Measurements from ENCODE around the gene CLDN34. TPM values are rescaled to one million over a fixed set of nuclear protein-coding genes. Genes with fewer than 3 reads are reported as not detected.

Gene CLDN34
- total RNA-seq, 1 experiment from 2014 or later, result 0.38 TPM

- no peak for DNase-seq
- Mint-ChIP-seq H3K27ac (ENCODE audit: unreplicated experiment) (no peak overlapping the region), H3K4me1 (ENCODE audit: low read depth, unreplicated experiment) (no peaks in the 10 kb centered on the region), H3K36me3 (ENCODE audit: insufficient read depth, unreplicated experiment) (no peaks in the 10 kb centered on the region), H3K27me3 (ENCODE audit: unreplicated experiment) (no peaks in the 10 kb centered on the region), H3K4me3 (ENCODE audit: low read depth, unreplicated experiment) (no peak overlapping the region), H3K9me3 (ENCODE audit: low read depth, unreplicated experiment) (no peaks in the 10 kb centered on the region)
- intact Hi-C loops (cut with micrococcal nuclease; ENCODE audit: unreplicated experiment), result no loop called here
- CTCF ChIA-PET, result no interaction called here
- TF ChIP-seq CTCF (IDR thresholded peaks at IDR 0.05; ENCODE audit: unreplicated experiment), result no peak
- BruUV-seq (replicated peaks), result no TSS peak
Measured at GRCh38 chrX:9937761-9938160, 29.4 kb upstream of the CLDN34 start.

GRCh38 chrX:9938516-9938915, 28.6 kb upstream of the CLDN34 start:
- CTCF ChIA-PET, result no interaction called here
- H3K4me3 Mint-ChIP-seq (ENCODE audit: low read depth, unreplicated experiment), result no peak overlapping the region
- H3K4me1 Mint-ChIP-seq (ENCODE audit: low read depth, unreplicated experiment), result no peaks in the 10 kb centered on the region
- no peaks in the 10 kb centered on the region for H3K27me3 Mint-ChIP-seq (ENCODE audit: unreplicated experiment)
- TF ChIP-seq CTCF (IDR thresholded peaks at IDR 0.05; ENCODE audit: unreplicated experiment), result no peak
- DNase-seq, result no peak
- no peak overlapping the region for H3K27ac Mint-ChIP-seq (ENCODE audit: unreplicated experiment)
- BruUV-seq (replicated peaks), result no TSS peak
- intact Hi-C loops (cut with micrococcal nuclease; ENCODE audit: unreplicated experiment), result no loop called here
- H3K9me3 Mint-ChIP-seq (ENCODE audit: low read depth, unreplicated experiment), result no peaks in the 10 kb centered on the region
- no peaks in the 10 kb centered on the region for H3K36me3 Mint-ChIP-seq (ENCODE audit: insufficient read depth, unreplicated experiment)

- Mint-ChIP-seq H3K4me3 (ENCODE audit: low read depth, unreplicated experiment) (no peak overlapping the region), H3K27ac (ENCODE audit: unreplicated experiment) (no peak overlapping the region), H3K9me3 (ENCODE audit: low read depth, unreplicated experiment) (no peaks in the 10 kb centered on the region), H3K27me3 (ENCODE audit: unreplicated experiment) (no peaks in the 10 kb centered on the region), H3K4me1 (ENCODE audit: low read depth, unreplicated experiment) (no peaks in the 10 kb centered on the region), H3K36me3 (ENCODE audit: insufficient read depth, unreplicated experiment) (peaks cover 5% of the 10 kb centered on the region)
- DNase-seq, result no peak
- no peak for TF ChIP-seq CTCF (IDR thresholded peaks at IDR 0.05; ENCODE audit: unreplicated experiment)
- no TSS peak for BruUV-seq (replicated peaks)
- CTCF ChIA-PET, result no interaction called here
- intact Hi-C loops (cut with micrococcal nuclease; ENCODE audit: unreplicated experiment), result no loop called here
Measured at GRCh38 chrX:9940421-9940820, 26.7 kb upstream of the CLDN34 start.

GRCh38 chrX:9942086-9942485, 25.1 kb upstream of the CLDN34 start:
- intact Hi-C loops (cut with micrococcal nuclease; ENCODE audit: unreplicated experiment), result no loop called here
- TF ChIP-seq CTCF (IDR thresholded peaks at IDR 0.05; ENCODE audit: unreplicated experiment), result no peak
- Mint-ChIP-seq H3K36me3 (ENCODE audit: insufficient read depth, unreplicated experiment) (peaks cover 5% of the 10 kb centered on the region), H3K27me3 (ENCODE audit: unreplicated experiment) (no peaks in the 10 kb centered on the region), H3K27ac (ENCODE audit: unreplicated experiment) (no peak overlapping the region), H3K9me3 (ENCODE audit: low read depth, unreplicated experiment) (no peaks in the 10 kb centered on the region), H3K4me1 (ENCODE audit: low read depth, unreplicated experiment) (no peaks in the 10 kb centered on the region), H3K4me3 (ENCODE audit: low read depth, unreplicated experiment) (no peak overlapping the region)
- no peak for DNase-seq
- CTCF ChIA-PET, result no interaction called here
- no TSS peak for BruUV-seq (replicated peaks)

- DNase-seq, result no peak
- no TSS peak for BruUV-seq (replicated peaks)
- Mint-ChIP-seq H3K27ac (ENCODE audit: unreplicated experiment) (no peak overlapping the region), H3K9me3 (ENCODE audit: low read depth, unreplicated experiment) (no peaks in the 10 kb centered on the region), H3K27me3 (ENCODE audit: unreplicated experiment) (no peaks in the 10 kb centered on the region), H3K36me3 (ENCODE audit: insufficient read depth, unreplicated experiment) (peaks cover 5% of the 10 kb centered on the region), H3K4me1 (ENCODE audit: low read depth, unreplicated experiment) (no peaks in the 10 kb centered on the region), H3K4me3 (ENCODE audit: low read depth, unreplicated experiment) (no peak overlapping the region)
- intact Hi-C loops (cut with micrococcal nuclease; ENCODE audit: unreplicated experiment), result no loop called here
- CTCF ChIA-PET, result no interaction called here
- no peak for TF ChIP-seq CTCF (IDR thresholded peaks at IDR 0.05; ENCODE audit: unreplicated experiment)
Measured at GRCh38 chrX:9943420-9943819, 23.7 kb upstream of the CLDN34 start.
